ENCODE results near the gene CDHR1. TPM values are rescaled to one million over a fixed set of nuclear protein-coding genes. Genes with fewer than 3 reads are reported as not detected.
"Not testable (repeated sequence)": the region's sequence is repeated elsewhere in the genome, so short reads cannot be mapped to it uniquely, and the experiment has no call there.

Gene CDHR1
- total and polyA plus RNA-seq, 2 of the 8 experiments (the other 6 are each of a cell fraction or from before 2014, with no cell fraction given) = 3.9 to 10.5 TPM

- CTCF ChIA-PET (ENCODE audit: partially characterized antibody) = not testable (repeated sequence)
Observed at GRCh38 chr10:84180386-84180785, 14.0 kb upstream of the CDHR1 start.

More at GRCh38 chr10:84180386-84180785, 14.0 kb upstream of the CDHR1 start:
- H4K20me1 ChIP-seq (replicated peaks in 1 of 2; ENCODE audit: control insufficient read depth in 1 of 2, insufficient read depth in 2 of 2, low read length in 2 of 2); H3K23ac ChIP-seq (ENCODE audit: insufficient read length); H3K9ac ChIP-seq (replicated peaks in 1 of 4; ENCODE audit: extremely low read depth in 1 of 4, low read depth in 3 of 4, low read length in 3 of 4); H2BK120ac ChIP-seq (replicated peaks; ENCODE audit: low read depth, low read length); H3K4me3 ChIP-seq (ENCODE audit: extremely low read depth in 1 of 4, insufficient read depth in 2 of 4, low read depth in 3 of 4, low read length in 4 of 4); POLR2A ChIA-PET (ENCODE audit: partially characterized antibody); H4K91ac ChIP-seq (replicated peaks; ENCODE audit: insufficient read length, low read length); H3K23me2 ChIP-seq (ENCODE audit: low read depth, low read length); H4K5ac ChIP-seq (ENCODE audit: insufficient read length, low read depth, low read length); H3K9me3 ChIP-seq (ENCODE audit: insufficient read depth in 2 of 2, low read depth in 1 of 2, low read length in 1 of 2); H3K4me1 ChIP-seq (replicated peaks in 1 of 4; ENCODE audit: control insufficient read depth in 3 of 4, insufficient read depth in 4 of 4, low read length in 3 of 4); H3K36me3 ChIP-seq (ENCODE audit: control insufficient read depth in 2 of 4, insufficient read depth in 4 of 4, low read length in 3 of 4); H2AFZ ChIP-seq (ENCODE audit: low read length); H3K4ac ChIP-seq (replicated peaks; ENCODE audit: insufficient read length, low read depth, low read length); H3K18ac ChIP-seq (ENCODE audit: extremely low read depth, low read length); H3K79me2 ChIP-seq (ENCODE audit: control insufficient read depth in 1 of 2, insufficient read depth in 2 of 2, low read length in 2 of 2); H3K14ac ChIP-seq (ENCODE audit: insufficient read length); H3K56ac ChIP-seq (replicated peaks; ENCODE audit: insufficient read length, low read depth, low read length); H2BK12ac ChIP-seq (ENCODE audit: low read depth, low read length); H3K27ac ChIP-seq (ENCODE audit: low read depth, low read length); H2BK5ac ChIP-seq (ENCODE audit: low read depth, low read length); H3K27me3 ChIP-seq (replicated peaks in 1 of 4; ENCODE audit: control insufficient read depth in 3 of 4, extremely low read depth in 1 of 4, insufficient read depth in 3 of 4, low read length in 3 of 4); H3K4me2 ChIP-seq (ENCODE audit: insufficient read depth in 1 of 2, low read depth in 2 of 2, low read length in 2 of 2); FAIRE-seq; H2BK20ac ChIP-seq (ENCODE audit: low read length); H3K79me1 ChIP-seq (ENCODE audit: low read depth, low read length); H2BK15ac ChIP-seq (ENCODE audit: low read length); H4K8ac ChIP-seq (ENCODE audit: extremely low read depth, insufficient read depth, low read length); DNase-seq (ENCODE audit: low read depth in 1 of 2, low spot score in 2 of 2); H2AK5ac ChIP-seq (ENCODE audit: low read depth, low read length): not testable (repeated sequence)
- 88% methylated on average over 21 of the region's 22 CpGs; no CpG with 5 or more reads in 1 of the 2 experiments for WGBS, 2 experiments (ENCODE audit: extremely low coverage in 1 of 2, insufficient coverage in 1 of 2, insufficient read length in 1 of 2, insufficient replicate concordance in 2 of 2, low coverage in 1 of 2, low lambda C conversion rate in 2 of 2, missing lambda C conversion rate in 1 of 2)

All from H1 (cell line).